Dermis microvascular lymphatic vessel endothelial cell (primary cell): ENCODE measurements around the gene MOGAT3. TPM values are rescaled to one million over a fixed set of nuclear protein-coding genes. Genes with fewer than 3 reads are reported as not detected.

Experiments
- DNase-seq, 2 donors: peaks; one replicate each; pipeline versions ENCODE4 v3.0.0 to v3.0.0-alpha.2; 2010; ENCODE audit warnings: low read depth in 2 of 2
- total RNA-seq: library from RNA; depleted of rRNA; stranded (reverse); fragments of >200 nt; gene quantifications from 2 replicates; pipeline ENCODE4 v1.2.1, GENCODE V29; 2014

MOGAT3 gene
- total RNA-seq, 1 donor from 2014 or later: not detected

DNA sequence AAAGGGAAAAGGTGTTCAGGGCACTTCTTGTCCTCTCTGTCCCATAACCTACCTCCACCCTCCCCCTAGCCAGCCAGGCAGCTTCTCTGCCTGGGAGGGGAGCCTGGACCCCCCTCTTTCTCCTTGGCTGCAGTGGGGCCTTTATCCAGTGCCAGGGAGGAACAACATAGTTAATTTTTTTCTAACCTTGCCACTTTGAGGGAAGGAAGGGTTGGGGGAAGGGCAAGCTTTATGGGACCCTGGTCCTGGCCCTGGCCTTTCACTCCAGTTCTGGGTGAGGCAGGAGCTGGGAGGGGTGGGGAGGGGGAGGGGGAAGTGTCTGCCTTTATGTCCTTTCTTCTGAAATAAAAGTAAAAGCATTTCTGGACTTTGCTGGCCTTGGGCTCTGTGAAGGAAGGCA lies 39.9 kb downstream of the MOGAT3 start:
- DNase-seq: no peak

DNA sequence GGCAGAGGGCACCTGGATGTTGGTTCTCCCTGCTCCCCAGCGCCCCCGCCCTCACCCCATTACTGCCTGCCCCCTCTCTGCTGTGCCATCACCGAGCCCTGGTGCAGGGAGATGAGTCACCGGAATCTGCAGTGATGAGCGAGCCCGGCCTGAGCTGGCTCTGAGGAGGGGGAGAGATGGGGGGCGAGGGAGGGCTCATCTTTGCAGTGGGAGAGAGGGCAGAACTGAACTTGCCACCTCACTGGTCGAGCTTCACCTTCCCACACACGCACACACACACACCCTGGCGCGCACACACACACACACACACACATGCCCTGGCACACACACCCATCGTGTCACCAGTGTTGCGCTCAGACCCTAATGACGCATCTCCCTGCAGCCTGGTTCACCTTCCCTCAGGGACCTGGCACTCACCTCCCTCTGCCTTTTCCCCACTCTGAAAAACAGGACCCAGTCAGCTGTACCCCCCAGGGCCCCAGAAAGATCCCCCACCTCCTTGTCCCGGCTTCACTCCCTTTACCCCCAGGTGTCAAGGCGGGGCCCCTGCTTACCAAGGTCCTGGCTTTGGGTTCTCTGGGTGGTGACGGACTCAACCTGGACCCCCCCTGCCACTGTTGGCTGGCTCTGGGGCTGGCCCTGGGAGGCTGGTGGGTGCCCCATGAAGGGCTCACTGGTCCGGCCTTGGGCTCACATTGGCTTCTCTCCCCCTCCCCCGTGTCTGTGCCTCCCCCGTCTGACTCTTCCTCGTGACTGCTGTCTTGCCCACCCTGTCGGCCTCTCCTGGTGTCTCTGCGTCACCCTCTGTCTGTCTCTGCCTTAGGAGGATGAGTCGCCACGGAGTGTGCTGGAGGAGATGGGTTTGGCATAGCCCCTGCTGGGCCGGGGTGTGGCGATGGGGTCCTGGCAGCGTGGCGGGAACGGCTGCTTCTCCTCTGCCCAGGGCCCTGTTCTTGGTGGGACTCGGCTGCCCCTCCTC lies 40.9 kb downstream of the MOGAT3 start:
- peak in 1 of 2 donors; percentile 41 for DNase-seq

GRCh38 chr7:101156866-101157589 lies 43.8 kb downstream of the MOGAT3 start:
- no peak for DNase-seq

GRCh38 chr7:101156277-101156676 lies 44.6 kb downstream of the MOGAT3 start:
- DNase-seq: no peak

GRCh38 chr7:101155303-101155702 lies 45.5 kb downstream of the MOGAT3 start:
- DNase-seq: no peak

- DNase-seq: no peak
Observed at GRCh38 chr7:101154693-101155102, 46.1 kb downstream of the MOGAT3 start.

- DNase-seq: peak; percentile 87 to 95
Observed at GRCh38 chr7:101153969-101154692, 46.7 kb downstream of the MOGAT3 start, which contains the start of gene AP1S1. TSS of gene AP1S1 (plus strand) at chr7:101154476. CDS start at chr7:101154515, 39 bp downstream.

GRCh38 chr7:101151908-101152651 lies 48.8 kb downstream of the MOGAT3 start:
- no peak for DNase-seq

Other genes starting within 250 kb of the MOGAT3 start
- not detected in 2 replicates for gene MUC12, start 231.5 kb downstream of the MOGAT3 start, total RNA-seq
- not detected in 2 replicates for gene MUC17, start 181.0 kb downstream of the MOGAT3 start, total RNA-seq
- gene TRIM56, start 115.6 kb downstream of the MOGAT3 start, total RNA-seq: 8.9 and 11.6 TPM in 2 replicates
- 81.9 and 88.2 TPM in 2 replicates for gene SERPINE1, start 73.9 kb downstream of the MOGAT3 start, total RNA-seq
- 126 and 172 TPM in 2 replicates for gene AP1S1, start 46.6 kb downstream of the MOGAT3 start, total RNA-seq
- not detected in 2 replicates for gene VGF, start 35.5 kb downstream of the MOGAT3 start, total RNA-seq
- gene NAT16, start 20.7 kb downstream of the MOGAT3 start, total RNA-seq: not detected in 2 replicates
- 27.2 and 35.4 TPM in 2 replicates for gene PLOD3, start 16.5 kb upstream of the MOGAT3 start, total RNA-seq
- 71.7 and 83.1 TPM in 2 replicates for gene ZNHIT1, start 17.1 kb upstream of the MOGAT3 start, total RNA-seq
- gene CLDN15, start 36.8 kb upstream of the MOGAT3 start, total RNA-seq: 2.1 and 3.2 TPM in 2 replicates
- 162 and 217 TPM in 2 replicates for gene FIS1, start 44.0 kb upstream of the MOGAT3 start, total RNA-seq
- gene IFT22, start 120.8 kb upstream of the MOGAT3 start, total RNA-seq: 10.7 and 14.8 TPM in 2 replicates
- not detected in 2 replicates for gene COL26A1, start 161.8 kb upstream of the MOGAT3 start, total RNA-seq